Stimulated activated memory B cell treated with anti-CD40 and anti-IgM and Interleukin-4, amounts not matched to agents 10 μg/mL and 1 μg/mL and 100 μg/mL, for 72 hours (primary cell): Measurements from ENCODE around the gene TRAPPC6A.

Experiments
- ATAC-seq: fragments of 150-1000 bp; cut with Tn5 transposase; 2 replicates; pipeline ENCODE4 v1.10.0; 2021
- H3K27ac Mint-ChIP-seq: one replicate; pipeline ENCODE4 v1.8.0; 2022; ENCODE audit warnings: mild to moderate bottlenecking, mixed read lengths
- H3K27me3 Mint-ChIP-seq: one replicate; pipeline ENCODE4 v1.8.0; 2022; ENCODE audit warnings: mixed read lengths
- H3K36me3 Mint-ChIP-seq: one replicate; pipeline ENCODE4 v1.8.0; 2022; ENCODE audit warnings: mixed read lengths
- H3K4me1 Mint-ChIP-seq: one replicate; pipeline ENCODE4 v1.8.0; 2022; ENCODE audit warnings: mixed read lengths
- H3K4me3 Mint-ChIP-seq: one replicate; pipeline ENCODE4 v1.8.0; 2022; ENCODE audit warnings: mild to moderate bottlenecking, moderate library complexity, mixed read lengths
- H3K9me3 Mint-ChIP-seq: one replicate; pipeline ENCODE4 v1.8.0; 2022; ENCODE audit warnings: mixed read lengths

TRAPPC6A gene

DNA sequence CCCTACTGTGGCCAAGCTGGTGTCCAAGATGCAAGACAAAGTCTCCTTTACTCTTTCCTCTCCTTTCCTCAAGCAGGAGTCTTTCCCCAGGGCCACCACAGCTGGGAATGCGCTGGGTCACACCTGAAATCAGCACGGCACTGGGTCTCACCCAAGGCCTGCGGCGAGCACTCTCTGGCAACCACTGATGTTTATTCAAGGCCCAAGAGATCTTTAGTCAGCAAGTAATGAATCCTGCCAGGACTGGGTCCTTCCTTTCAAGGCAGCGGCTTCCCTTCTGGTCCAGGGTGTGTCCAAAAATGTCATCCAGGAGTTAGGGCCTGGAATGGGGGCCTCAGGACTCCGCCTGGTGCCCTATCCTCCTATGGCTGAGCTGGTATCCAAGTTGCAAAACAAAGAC is 24.6 kb upstream of the TRAPPC6A start:
- peaks cover 18% of the 10 kb centered on the region for H3K27me3 Mint-ChIP-seq
- no peak overlapping the region for H3K27ac Mint-ChIP-seq
- H3K4me1 Mint-ChIP-seq = no peaks in the 10 kb centered on the region
- H3K36me3 Mint-ChIP-seq = peaks cover 14% of the 10 kb centered on the region
- H3K4me3 Mint-ChIP-seq = no peak overlapping the region
- ATAC-seq = no peak
- peaks cover 3% of the 10 kb centered on the region for H3K9me3 Mint-ChIP-seq

- H3K9me3 Mint-ChIP-seq = peaks cover 3% of the 10 kb centered on the region
- H3K4me1 Mint-ChIP-seq = no peaks in the 10 kb centered on the region
- ATAC-seq = no peak
- H3K36me3 Mint-ChIP-seq = peaks cover 14% of the 10 kb centered on the region
- no peak overlapping the region for H3K27ac Mint-ChIP-seq
- H3K27me3 Mint-ChIP-seq = peaks cover 26% of the 10 kb centered on the region
- H3K4me3 Mint-ChIP-seq = no peak overlapping the region
These were observed 22.5 kb upstream of the TRAPPC6A start for GRCh38 chr19:45200568-45200967.

- H3K4me1 Mint-ChIP-seq = no peaks in the 10 kb centered on the region
- H3K36me3 Mint-ChIP-seq = peaks cover 5% of the 10 kb centered on the region
- H3K27me3 Mint-ChIP-seq = peaks cover 26% of the 10 kb centered on the region
These were observed 17.7 kb upstream of the TRAPPC6A start for GRCh38 chr19:45195764-45196163.

GRCh38 chr19:45191375-45191774 is 13.3 kb upstream of the TRAPPC6A start:
- no peak overlapping the region for H3K4me3 Mint-ChIP-seq
- ATAC-seq = no peak
- peaks cover 3% of the 10 kb centered on the region for H3K9me3 Mint-ChIP-seq
- H3K36me3 Mint-ChIP-seq = peaks cover 16% of the 10 kb centered on the region
- H3K27me3 Mint-ChIP-seq = no peaks in the 10 kb centered on the region
- H3K27ac Mint-ChIP-seq = no peak overlapping the region
- H3K4me1 Mint-ChIP-seq = peaks cover 10% of the 10 kb centered on the region

More at GRCh38 chr19:45195764-45196163, 17.7 kb upstream of the TRAPPC6A start:
- no peak for ATAC-seq
- no peaks in the 10 kb centered on the region for H3K9me3 Mint-ChIP-seq
- no peak overlapping the region for H3K27ac Mint-ChIP-seq
- no peak overlapping the region for H3K4me3 Mint-ChIP-seq

DNA sequence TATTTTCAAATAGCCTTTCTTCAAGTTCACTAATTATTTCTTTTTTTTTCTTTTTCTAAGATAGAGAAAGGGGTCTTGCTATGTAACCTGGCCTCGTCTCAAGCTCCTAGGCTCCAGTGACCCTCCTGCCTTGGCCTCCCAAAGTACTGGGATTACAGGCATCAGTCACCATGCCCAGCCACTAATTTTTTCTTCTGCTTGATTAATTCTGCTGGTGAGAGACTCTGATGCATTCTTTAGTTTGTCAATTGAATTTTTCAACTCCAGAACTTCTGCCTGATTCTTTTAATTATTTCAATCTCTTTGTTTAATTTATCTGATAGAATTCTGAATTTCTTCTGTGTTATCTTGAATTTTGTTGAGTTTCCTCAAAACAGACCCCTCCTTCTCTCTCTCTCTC is 11.9 kb upstream of the TRAPPC6A start:
- Mint-ChIP-seq H3K4me3 (no peak overlapping the region), H3K27ac (no peak overlapping the region), H3K9me3 (peaks cover 3% of the 10 kb centered on the region), H3K27me3 (no peaks in the 10 kb centered on the region), H3K4me1 (peaks cover 14% of the 10 kb centered on the region), H3K36me3 (peaks cover 16% of the 10 kb centered on the region)
- no peak for ATAC-seq

- Mint-ChIP-seq H3K4me1 (peaks cover 31% of the 10 kb centered on the region), H3K27me3 (no peaks in the 10 kb centered on the region), H3K27ac (no peak overlapping the region), H3K36me3 (peaks cover 20% of the 10 kb centered on the region), H3K4me3 (no peak overlapping the region), H3K9me3 (peaks cover 3% of the 10 kb centered on the region)
- peak; percentile 79 for ATAC-seq
These were observed 9.5 kb upstream of the TRAPPC6A start for GRCh38 chr19:45187421-45188100.

DNA sequence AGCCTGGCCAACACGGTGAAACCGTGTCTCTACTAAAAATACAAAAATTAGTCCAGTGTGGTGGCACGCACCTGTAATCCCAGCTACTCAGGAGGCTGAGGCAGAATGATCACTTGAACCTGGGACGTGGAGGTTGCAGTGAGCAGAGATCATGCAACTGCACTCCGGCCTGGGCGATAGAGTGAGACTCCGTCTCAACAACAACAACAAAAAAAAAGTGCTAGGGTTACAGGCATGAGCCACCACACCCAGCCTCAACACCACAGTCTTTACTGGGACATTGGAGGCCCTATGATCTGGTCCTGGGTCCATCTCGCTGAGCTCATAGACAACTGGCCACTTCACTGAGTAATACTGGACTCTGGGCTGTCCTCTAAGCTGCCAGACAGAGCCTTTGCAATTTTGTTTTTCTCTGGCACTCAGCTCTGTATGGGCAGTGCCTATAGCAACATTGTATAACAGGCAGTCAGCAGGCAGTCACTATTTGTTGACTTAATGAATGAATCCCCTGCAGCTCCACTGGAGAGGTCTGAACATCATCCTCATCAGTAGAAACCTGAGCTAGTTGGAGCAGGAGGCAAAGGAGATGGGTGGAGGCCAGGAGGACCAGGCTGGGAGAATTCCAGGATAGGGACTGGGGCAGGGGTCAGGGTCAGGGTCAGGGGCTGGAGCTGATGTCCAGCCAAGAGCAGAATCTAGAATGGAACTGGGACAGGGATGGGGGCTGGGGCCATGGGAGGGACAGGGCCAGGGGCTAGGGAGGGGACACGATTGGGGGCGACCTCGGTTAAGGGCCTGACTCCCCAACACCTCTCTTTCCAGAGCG is 8.7 kb upstream of the TRAPPC6A start:
- no peak overlapping the region for H3K27ac Mint-ChIP-seq
- no peak for ATAC-seq
- H3K9me3 Mint-ChIP-seq = peaks cover 3% of the 10 kb centered on the region
- H3K36me3 Mint-ChIP-seq = peaks cover 19% of the 10 kb centered on the region
- H3K4me1 Mint-ChIP-seq = peaks cover 35% of the 10 kb centered on the region
- no peaks in the 10 kb centered on the region for H3K27me3 Mint-ChIP-seq
- H3K4me3 Mint-ChIP-seq = no peak overlapping the region

GRCh38 chr19:45184115-45184514 is 6.1 kb upstream of the TRAPPC6A start:
- H3K36me3 Mint-ChIP-seq = peaks cover 18% of the 10 kb centered on the region
- H3K27me3 Mint-ChIP-seq = no peaks in the 10 kb centered on the region
- no peaks in the 10 kb centered on the region for H3K9me3 Mint-ChIP-seq
- no peak for ATAC-seq
- H3K4me3 Mint-ChIP-seq = no peak overlapping the region
- H3K27ac Mint-ChIP-seq = no peak overlapping the region
- peaks cover 55% of the 10 kb centered on the region for H3K4me1 Mint-ChIP-seq

- Mint-ChIP-seq H3K36me3 (peaks cover 18% of the 10 kb centered on the region), H3K4me1 (peaks cover 55% of the 10 kb centered on the region), H3K9me3 (no peaks in the 10 kb centered on the region), H3K27ac (no peak overlapping the region), H3K4me3 (no peak overlapping the region), H3K27me3 (no peaks in the 10 kb centered on the region)
- no peak for ATAC-seq
These were observed 4.7 kb upstream of the TRAPPC6A start for GRCh38 chr19:45182758-45183157.

DNA sequence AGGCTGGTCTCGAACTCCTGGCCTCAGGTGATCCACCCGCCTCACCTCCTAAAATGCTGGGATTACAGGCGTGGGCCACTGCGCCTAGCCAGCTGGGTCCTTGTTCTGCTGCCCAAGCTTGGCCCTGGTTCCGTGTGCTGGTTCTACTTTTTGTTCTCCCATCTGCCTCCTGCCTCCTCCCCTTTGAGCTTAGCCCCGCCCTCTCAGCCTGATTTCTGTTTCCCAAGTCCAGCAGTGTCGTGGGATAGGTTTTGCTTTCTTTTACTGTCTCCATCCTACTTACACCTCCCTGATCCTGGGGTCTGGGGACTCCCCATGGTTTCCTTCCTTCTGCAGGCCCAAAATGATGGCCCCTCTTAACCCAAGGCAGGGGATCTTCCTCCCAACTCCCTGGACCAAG is 2.9 kb upstream of the TRAPPC6A start:
- Mint-ChIP-seq H3K4me3 (peak overlapping the region; percentile 77), H3K36me3 (peaks cover 18% of the 10 kb centered on the region), H3K4me1 (peaks cover 46% of the 10 kb centered on the region), H3K27ac (no peak overlapping the region), H3K9me3 (no peaks in the 10 kb centered on the region), H3K27me3 (no peaks in the 10 kb centered on the region)
- no peak for ATAC-seq

GRCh38 chr19:45179892-45180370 is 1.9 kb upstream of the TRAPPC6A start:
- H3K36me3 Mint-ChIP-seq = peaks cover 23% of the 10 kb centered on the region
- H3K9me3 Mint-ChIP-seq = no peaks in the 10 kb centered on the region
- H3K27ac Mint-ChIP-seq = no peak overlapping the region
- no peaks in the 10 kb centered on the region for H3K27me3 Mint-ChIP-seq
- H3K4me3 Mint-ChIP-seq = peak overlapping the region; percentile 77
- ATAC-seq = no peak
- H3K4me1 Mint-ChIP-seq = peaks cover 49% of the 10 kb centered on the region

DNA sequence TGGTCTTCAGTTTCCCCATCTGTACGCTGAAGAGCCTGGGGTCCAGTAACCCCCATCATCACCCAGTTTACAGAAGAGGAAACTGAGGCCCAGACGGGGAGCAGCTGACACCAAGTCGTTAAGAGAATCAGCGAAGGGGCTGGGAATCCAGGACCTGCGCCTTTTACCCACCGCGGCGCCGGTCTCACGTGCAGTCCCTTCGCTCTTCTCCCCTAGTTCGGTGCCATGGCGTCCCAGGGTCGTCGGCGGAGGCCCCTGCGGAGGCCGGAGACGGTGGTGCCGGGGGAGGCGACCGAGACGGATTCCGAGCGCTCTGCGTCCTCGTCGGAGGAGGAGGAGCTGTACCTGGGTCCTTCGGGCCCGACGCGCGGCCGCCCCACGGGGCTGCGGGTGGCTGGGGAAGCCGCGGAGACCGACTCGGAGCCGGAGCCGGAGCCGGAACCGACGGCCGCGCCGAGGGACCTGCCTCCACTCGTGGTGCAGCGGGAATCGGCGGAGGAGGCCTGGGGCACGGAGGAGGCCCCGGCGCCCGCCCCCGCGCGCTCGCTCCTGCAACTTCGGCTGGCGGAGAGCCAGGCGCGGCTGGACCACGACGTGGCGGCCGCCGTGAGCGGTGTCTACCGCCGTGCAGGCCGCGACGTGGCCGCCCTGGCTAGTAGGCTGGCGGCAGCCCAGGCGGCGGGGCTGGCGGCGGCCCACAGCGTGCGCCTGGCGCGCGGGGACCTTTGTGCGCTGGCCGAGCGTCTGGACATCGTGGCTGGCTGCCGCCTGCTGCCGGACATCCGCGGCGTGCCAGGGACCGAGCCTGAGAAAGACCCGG is 1.2 kb upstream of the TRAPPC6A start:
- ATAC-seq = no peak
- Mint-ChIP-seq H3K36me3 (peaks cover 23% of the 10 kb centered on the region), H3K27ac (peak overlapping the region; percentile 75), H3K27me3 (no peaks in the 10 kb centered on the region), H3K4me1 (peaks cover 42% of the 10 kb centered on the region), H3K9me3 (no peaks in the 10 kb centered on the region), H3K4me3 (peak overlapping the region; percentile 78)

GRCh38 chr19:45178262-45179071 is 430 bp upstream of the TRAPPC6A start, which contains the start of gene BLOC1S3:
BLOC1S3 (plus strand) TSS chr19:45178784; CDS start chr19:45179297, 513 bp downstream.
- Mint-ChIP-seq H3K4me1 (peaks cover 41% of the 10 kb centered on the region), H3K4me3 (peak within 1 kb of the TSS; percentile 78), H3K27ac (peak within 1 kb of the TSS; percentile 75), H3K27me3 (no peaks in the 10 kb centered on the region), H3K9me3 (no peaks in the 10 kb centered on the region), H3K36me3 (peaks cover 23% of the 10 kb centered on the region)
- peak; percentile 97 for ATAC-seq

- H3K4me3 Mint-ChIP-seq = peak overlapping the region; percentile 25
- peaks cover 46% of the 10 kb centered on the region for H3K4me1 Mint-ChIP-seq
- no peaks in the 10 kb centered on the region for H3K27me3 Mint-ChIP-seq
- peak overlapping the region; percentile 8 for H3K27ac Mint-ChIP-seq
- peaks cover 6% of the 10 kb centered on the region for H3K36me3 Mint-ChIP-seq
- H3K9me3 Mint-ChIP-seq = no peaks in the 10 kb centered on the region
- no peak for ATAC-seq
These were observed 2.3 kb downstream of the TRAPPC6A start for GRCh38 chr19:45175515-45176345.
